Activated CD4-positive, CD25-positive, alpha-beta regulatory T cell treated with anti-CD3 and anti-CD28 coated beads, Interleukin-2, amount 50 U/mL, for 72 hours (primary cell): ENCODE data around the gene CMC1.
"Not testable (repeated sequence)": the region's sequence is repeated elsewhere in the genome, so short reads cannot be mapped to it uniquely, and the experiment has no call there.

ENCODE experiments used
- DNase-seq: peaks from one replicate; pipeline ENCODE4 v3.0.0; 2021

Gene CMC1, protein sequence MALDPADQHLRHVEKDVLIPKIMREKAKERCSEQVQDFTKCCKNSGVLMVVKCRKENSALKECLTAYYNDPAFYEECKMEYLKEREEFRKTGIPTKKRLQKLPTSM

DNA sequence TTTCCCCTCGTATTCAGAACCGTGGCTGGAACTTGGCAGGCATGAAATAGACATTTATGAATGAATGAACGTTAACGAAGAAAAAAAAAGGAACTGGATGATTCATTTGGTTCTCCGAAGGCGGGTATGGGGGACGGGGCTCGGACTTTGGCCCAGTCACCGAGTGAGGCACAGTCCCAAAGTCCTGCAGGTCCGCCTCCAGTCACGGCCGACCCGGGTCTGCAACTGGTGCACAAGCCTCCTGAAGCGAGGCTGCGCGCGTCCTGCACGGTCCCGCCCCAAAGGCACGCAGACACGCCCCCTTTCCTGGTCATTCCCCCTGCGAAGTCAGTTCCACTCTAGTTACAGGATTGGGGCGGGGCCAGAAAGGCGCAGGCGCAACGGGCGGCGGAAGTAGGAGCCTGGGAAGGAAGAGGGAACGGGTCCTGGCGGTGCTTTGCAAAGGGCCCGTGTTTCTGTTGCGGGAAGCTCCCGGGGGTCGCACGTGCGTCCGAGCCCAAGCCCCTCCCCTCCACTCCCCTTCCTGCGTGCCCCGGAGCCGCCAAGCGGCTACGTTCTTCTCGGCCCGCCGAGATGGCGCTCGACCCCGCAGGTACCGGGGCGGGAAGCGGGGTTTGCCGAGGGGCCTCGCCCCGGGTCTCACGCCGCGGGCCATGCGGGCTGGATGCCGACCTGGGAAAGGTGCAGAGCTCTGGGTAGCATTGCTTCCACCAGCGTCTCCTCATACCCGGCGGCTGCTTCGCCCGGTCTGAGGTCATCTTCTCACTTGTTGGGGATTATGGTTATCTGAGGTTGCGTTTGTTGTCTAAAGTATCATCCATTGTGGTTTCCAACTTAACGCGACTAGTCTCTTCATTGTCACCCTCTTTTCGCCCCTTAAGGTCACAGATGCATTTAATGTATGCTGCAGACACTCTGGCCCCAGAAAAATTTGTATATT is at the start of gene CMC1:
Gene CMC1 (plus strand): TSS at position 399 of the 940 bp plus-strand sequence. CDS start 175 bp downstream, at position 574.
- DNase-seq = peak; percentile 92

DNA sequence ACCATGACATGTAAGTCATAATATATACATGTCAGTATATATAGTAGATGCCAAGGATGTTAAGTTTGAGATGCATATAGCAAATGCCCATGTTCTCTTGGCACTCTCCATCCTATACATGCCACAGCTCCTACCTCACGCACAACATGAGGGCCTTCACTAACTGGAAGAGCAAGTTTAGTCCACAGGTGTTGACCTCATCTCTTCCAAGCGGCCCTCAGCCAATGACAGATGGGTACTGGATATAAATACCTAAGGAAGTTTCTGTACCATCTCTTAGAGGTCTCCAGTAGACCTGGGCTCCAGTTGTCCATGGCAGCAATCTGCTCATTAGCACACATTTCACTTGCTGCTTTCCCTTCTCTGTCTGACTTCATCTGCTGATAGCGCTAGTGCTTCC is 43.3 kb upstream of the CMC1 start:
- DNase-seq = no peak

GRCh38 chr3:28198974-28199373 is 42.4 kb upstream of the CMC1 start:
- no peak for DNase-seq

DNA sequence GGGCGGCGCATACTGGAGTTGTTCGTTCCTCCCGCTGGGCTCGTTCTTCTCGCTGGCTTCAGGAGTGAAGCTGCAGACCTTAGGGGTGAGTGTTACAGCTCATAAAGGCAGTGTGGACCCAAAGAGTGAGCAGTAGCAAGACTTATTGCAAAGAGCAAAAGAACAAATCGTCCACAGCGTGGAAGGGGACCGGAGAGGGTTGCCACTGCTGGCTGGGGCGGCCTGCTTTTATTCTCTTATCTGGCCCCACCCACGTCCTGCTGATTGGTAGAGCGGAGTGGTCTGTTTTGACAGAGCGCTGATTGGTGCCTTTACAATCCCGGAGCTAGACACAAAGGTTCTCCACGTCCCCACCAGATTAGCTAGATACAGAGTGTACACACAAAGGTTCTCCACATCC is 41.8 kb upstream of the CMC1 start:
- DNase-seq = not testable (repeated sequence)

DNA sequence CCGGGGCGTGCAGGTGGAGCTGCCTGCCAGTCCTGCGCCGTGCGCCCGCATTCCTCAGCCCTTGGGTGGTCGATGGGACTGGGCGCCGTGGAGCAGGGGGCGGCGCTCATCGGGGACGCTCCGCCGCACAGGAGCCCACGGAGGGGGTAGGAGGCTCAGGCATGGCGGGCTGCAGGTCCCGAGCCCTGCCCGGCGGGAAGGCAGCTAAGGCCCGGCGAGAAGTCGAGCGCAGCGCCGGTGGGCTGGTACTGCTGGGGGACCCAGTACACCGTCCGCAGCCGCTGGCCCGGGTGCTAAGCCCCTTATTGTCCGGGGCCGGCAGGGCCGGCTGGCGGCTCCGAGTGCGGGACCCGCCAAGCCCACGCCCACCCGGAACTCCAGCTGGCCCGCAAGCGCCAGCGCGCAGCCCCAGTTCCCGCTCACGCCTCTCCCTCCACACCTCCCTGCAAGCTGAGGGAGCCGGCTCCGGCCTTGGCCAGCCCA is 41.0 kb upstream of the CMC1 start:
- not testable (repeated sequence) for DNase-seq

GRCh38 chr3:28206479-28206878 is 34.9 kb upstream of the CMC1 start:
- no peak for DNase-seq

DNA sequence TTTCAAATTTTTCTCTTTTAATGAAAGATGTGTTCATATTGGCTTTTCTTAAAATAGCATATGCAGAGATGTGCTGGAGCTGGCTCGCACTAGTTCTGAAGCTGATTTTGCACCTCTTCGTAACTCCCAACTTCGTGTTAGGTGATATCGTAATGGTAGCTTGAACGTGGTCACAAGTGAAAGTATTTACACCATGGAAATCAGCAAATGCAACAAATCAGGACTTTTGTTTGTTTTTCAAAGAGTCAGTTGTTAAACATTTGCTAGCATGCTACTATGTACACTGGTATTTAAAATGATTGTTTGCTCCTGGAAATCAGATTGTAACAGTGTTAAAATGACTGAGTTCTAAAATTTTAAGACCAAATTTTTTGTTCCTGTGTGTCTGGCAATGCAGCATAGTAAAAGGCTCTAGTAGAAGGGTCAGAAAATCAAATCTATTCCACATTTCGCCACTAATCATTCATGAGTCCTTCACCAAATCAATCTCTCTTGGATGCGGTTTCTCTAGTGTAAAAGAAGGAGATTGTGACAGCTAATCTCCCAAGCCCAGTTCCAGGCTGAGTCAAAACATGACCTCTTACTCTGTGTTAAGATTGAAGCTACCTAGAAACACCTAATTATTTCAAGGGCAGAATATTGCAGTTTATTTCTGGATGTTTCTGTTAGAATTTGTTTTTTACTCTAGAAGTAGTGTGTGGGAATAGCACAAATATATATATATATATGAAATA is 34.3 kb upstream of the CMC1 start:
- DNase-seq = no peak

DNA sequence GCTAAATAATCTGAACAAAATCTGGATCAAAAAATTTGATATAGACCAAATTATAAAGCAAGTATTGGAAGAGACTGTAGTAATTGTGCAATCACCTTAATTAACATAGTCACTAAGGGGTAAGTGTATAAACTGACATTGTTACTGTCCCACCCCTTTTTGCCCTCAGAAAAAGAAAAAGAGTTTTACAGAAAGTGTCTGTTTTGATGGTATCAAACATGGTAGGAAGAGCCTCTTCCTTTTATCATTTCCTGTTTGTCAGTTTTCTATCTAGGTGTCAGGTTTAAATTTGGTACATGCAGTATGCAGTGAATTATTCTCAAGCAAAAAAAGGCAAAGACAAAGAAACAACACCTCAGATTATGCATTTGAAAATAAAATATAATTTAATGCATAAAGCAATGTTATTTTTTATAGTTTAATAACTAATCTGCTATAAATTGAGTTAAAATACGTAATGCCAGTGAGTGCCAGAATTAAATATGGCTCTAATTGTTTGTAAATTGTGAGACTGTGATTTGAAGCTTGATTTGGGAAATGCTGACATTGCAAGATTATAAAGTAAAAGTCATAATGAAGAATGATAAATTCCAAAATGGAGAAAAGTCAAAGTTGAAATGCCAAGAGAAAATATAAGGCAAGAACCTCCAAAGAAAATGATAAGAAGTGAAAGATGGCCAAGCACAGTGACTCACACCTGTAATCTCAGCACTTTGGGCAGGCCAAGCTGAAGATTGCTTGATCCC is 30.3 kb upstream of the CMC1 start:
- DNase-seq = no peak

DNA sequence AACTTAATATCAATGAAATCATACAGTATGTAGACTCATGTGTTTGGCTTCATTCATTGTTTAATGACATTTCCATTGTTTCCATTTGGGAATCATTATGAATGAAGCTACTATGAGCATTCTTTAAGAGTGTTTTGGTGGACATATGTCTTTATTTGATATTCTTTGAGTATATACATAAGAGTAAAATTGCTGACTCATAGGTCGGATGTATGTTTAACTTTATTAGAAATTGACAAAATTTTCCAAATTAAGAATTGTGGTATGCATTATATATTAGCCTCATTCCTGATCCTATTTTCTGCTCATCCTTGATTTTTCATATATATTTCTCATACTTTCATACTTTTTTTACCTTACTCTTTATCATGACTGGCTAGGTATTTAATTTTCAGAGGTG is 28.7 kb upstream of the CMC1 start:
- no peak for DNase-seq

DNA sequence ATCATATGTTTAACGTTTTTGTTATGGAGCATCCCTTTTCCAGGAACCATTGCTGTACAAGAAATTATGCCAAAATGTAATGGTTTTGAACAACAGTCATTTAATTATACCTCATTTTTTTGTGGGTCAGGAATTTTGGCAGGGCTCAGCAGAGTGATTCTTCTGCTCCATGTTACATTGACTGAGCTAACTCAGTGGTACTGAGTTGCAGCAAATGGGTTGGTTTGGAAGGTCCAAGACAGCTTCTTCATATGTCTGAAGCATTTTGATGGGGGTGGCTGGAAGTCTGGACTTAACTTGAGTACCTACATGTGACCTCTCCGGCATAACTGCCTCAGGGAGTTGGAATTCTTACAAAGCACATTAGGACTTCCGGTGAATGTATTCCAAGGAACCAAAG is 26.0 kb upstream of the CMC1 start:
- no peak for DNase-seq

GRCh38 chr3:28218071-28218916 is 23.1 kb upstream of the CMC1 start:
- no peak for DNase-seq

DNA sequence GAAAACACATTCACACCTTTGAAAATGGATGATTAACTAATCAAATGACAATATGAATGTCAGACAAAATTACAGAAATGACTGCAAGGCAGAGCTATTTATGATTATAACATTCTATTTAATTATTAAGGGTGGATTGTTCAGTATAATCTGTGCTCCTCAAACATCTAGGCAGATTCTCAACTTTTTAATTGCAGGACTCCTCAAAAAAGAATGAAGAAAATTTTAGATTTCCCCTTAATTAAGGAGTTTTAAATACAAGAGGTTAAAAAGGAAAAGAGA is 22.6 kb upstream of the CMC1 start:
- no peak for DNase-seq

GRCh38 chr3:28224430-28224829 is 17.0 kb upstream of the CMC1 start:
- no peak for DNase-seq

- no peak for DNase-seq
Measured at GRCh38 chr3:28226020-28226419, 15.4 kb upstream of the CMC1 start.

DNA sequence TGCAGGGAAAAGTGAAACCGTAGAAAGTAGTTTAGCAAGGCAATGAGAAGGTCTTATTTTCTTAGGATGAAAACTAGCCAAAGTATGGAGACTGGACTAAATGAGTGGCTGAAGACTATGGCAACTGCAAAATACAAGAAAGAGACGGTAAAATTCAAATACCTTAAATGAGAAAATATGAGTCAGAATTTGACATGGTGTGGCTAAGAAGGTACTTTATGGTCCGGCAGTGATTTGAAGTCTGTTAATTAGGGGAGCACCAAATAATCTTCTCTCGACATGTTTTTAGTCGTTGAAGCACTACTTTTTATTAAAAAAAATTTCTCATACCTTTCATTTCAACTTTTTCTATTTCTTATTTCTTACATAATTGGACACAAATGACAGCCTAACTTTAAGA is 12.8 kb upstream of the CMC1 start:
- DNase-seq = no peak

- DNase-seq = no peak
Measured at GRCh38 chr3:28232659-28233058, 8.8 kb upstream of the CMC1 start.

DNA sequence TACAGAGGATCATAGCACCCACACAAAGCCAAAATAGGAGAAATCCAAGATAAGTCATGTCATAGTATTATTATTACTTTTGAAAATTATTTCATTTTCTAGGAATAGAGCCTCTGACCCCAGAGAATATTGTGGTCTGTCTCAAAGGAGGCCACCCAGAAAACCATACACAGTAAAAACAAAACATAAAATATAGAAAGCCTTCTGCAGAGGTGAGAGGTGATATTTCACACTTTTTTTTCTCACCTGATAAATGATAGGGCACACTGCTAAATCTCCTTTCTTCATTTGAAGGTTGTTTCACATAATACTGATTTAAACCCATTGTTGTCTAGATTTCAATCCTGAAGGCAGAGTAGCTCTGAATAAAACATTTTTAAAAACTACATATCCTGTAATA is 7.0 kb upstream of the CMC1 start:
- no peak for DNase-seq

- no peak for DNase-seq
Measured at GRCh38 chr3:28239108-28239507, 2.3 kb upstream of the CMC1 start.

DNA sequence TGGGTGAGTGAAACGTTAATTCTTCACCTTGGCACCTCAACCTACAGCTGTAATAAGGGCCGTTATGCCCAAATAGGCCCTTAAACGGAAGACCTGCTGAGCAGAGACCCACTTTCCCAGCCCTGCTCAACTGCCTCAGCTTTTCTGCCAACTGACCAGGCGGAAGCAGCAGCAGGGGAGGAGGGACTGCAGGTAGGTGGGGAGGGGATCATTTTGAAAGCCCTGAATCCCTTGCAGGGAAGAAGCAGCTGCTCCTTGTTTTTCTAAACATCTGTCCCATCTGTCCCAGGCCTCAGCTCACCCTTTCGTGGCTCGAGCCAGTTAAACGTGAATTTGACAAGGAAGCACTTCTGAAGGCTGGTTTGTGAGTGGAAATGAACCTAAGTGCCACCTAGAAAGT is 978 bp upstream of the CMC1 start:
- no peak for DNase-seq

DNA sequence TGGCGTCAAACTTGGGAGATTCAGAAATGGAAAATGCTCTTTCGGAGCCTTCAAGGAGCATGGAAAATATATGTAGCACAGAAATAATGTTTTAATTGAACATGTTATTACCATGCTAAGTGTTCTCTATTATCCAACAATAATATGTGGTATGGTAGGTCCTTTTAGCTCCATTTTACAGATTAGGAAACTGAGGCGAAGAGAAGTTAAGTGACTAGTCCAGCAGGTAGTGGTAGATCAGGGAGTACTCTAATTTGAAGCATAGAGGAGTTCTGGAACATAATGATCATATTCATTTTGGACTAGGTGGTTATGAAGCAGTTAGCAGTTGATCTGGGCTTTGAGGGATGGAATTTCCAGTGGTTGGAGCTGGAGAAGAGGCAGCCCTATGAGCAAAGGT is 1.1 kb downstream of the CMC1 start:
- no peak for DNase-seq

DNA sequence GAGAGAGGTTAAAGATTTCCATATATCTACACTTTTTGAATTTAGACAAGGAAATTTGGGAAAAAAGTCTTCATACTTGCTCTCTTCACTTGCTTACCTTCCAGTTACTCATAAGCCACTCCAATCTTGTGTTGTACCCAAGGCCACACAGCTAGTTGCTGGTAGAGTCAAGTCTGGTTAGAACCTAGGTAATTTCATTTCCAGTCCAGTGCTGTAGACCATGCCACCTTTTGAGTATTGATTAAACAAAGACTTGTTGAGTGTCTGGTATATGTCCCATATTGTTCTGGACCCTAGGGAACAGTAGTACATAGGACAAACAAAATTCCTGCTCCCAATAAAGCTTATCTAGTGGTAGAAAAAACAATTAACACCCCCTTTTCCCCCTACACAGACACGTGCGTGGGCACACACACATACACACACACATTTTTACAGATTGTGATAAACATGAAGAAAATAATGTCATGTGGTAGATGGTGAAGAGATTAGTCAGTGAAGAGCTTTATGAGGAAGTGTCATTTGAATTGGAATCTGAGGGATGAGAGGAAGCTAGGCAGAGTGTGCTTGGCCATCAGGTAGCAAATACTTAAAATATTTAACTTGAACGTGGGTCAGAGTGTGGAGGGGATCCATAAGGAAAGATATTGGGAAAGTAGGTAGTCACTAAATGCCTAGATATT is 2.1 kb downstream of the CMC1 start:
- no peak for DNase-seq

DNA sequence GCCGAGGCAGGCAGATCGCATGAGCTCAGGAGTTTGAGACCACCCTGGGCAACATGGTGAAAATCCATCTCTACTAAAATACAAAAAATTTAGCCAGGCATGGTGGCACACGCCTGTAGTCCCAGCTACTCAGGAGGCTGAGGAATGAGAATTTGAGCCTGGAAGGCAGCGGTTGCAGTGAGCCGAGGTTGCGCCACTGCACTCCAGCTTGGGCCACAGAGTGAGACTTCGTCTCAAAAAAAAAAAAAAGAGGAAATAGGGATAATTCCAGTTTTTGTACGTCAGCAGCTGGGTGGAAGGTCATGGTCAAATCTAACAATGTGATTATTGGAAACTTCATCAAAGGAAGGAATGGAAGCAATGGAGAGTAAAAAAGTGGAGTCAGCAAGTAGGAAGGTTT is 3.1 kb downstream of the CMC1 start:
- DNase-seq = no peak
